ENCODE measurements around the gene ESRRB.

ESRRB gene

DNA sequence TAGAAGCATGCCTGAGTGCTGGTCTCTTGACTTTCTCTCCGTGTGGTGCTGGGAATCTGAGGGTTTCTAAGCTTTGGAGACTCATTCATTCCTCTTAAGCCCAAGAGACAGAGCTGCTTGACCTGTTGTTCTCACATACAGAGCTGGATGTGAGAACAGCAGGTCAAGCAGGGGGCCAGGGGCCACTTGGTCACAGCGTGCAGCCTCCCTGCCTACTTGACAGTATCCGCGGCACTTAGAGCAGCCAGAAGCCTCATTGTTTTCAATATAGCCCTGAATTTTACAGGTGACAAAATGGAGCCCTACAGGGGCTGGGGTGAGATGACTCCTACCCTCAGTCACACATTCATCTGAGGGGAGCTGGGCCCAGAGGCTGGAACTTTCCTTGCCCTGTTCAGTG, 88.9 kb downstream of the ESRRB start:
- TF ChIP-seq, protein P1, sequence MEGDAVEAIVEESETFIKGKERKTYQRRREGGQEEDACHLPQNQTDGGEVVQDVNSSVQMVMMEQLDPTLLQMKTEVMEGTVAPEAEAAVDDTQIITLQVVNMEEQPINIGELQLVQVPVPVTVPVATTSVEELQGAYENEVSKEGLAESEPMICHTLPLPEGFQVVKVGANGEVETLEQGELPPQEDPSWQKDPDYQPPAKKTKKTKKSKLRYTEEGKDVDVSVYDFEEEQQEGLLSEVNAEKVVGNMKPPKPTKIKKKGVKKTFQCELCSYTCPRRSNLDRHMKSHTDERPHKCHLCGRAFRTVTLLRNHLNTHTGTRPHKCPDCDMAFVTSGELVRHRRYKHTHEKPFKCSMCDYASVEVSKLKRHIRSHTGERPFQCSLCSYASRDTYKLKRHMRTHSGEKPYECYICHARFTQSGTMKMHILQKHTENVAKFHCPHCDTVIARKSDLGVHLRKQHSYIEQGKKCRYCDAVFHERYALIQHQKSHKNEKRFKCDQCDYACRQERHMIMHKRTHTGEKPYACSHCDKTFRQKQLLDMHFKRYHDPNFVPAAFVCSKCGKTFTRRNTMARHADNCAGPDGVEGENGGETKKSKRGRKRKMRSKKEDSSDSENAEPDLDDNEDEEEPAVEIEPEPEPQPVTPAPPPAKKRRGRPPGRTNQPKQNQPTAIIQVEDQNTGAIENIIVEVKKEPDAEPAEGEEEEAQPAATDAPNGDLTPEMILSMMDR (conservative IDR thresholded peaks at IDR 0.05; ENCODE audit: control insufficient read depth, insufficient read depth, low read depth, low read length): no peak

GRCh38 chr14:76465664-76466063, 89.7 kb downstream of the ESRRB start:
- TF ChIP-seq, protein P1 (conservative IDR thresholded peaks at IDR 0.05; ENCODE audit: control insufficient read depth, insufficient read depth, low read depth, low read length): no peak
- no peak overlapping the region for H3K4me3 ChIP-seq (ENCODE audit: control insufficient read depth, low read depth, low read length)
- no peak for DNase-seq (ENCODE audit: low read depth)

More for the DNA sequence above, 88.9 kb downstream of the ESRRB start:
- no peak for DNase-seq (ENCODE audit: low read depth)
- no peak overlapping the region for H3K4me3 ChIP-seq (ENCODE audit: control insufficient read depth, low read depth, low read length)

GRCh38 chr14:76467711-76468155, 91.8 kb downstream of the ESRRB start:
- H3K4me3 ChIP-seq (ENCODE audit: control insufficient read depth, low read depth, low read length): no peak overlapping the region
- DNase-seq (ENCODE audit: low read depth): no peak
- TF ChIP-seq, protein P1 (conservative IDR thresholded peaks at IDR 0.05; ENCODE audit: control insufficient read depth, insufficient read depth, low read depth, low read length): no peak

- H3K4me3 ChIP-seq (ENCODE audit: control insufficient read depth, low read depth, low read length): no peak overlapping the region
- TF ChIP-seq, protein P1 (conservative IDR thresholded peaks at IDR 0.05; ENCODE audit: control insufficient read depth, insufficient read depth, low read depth, low read length): no peak
- no peak for DNase-seq (ENCODE audit: low read depth)
Measured at GRCh38 chr14:76472199-76472723, 96.3 kb downstream of the ESRRB start.

DNA sequence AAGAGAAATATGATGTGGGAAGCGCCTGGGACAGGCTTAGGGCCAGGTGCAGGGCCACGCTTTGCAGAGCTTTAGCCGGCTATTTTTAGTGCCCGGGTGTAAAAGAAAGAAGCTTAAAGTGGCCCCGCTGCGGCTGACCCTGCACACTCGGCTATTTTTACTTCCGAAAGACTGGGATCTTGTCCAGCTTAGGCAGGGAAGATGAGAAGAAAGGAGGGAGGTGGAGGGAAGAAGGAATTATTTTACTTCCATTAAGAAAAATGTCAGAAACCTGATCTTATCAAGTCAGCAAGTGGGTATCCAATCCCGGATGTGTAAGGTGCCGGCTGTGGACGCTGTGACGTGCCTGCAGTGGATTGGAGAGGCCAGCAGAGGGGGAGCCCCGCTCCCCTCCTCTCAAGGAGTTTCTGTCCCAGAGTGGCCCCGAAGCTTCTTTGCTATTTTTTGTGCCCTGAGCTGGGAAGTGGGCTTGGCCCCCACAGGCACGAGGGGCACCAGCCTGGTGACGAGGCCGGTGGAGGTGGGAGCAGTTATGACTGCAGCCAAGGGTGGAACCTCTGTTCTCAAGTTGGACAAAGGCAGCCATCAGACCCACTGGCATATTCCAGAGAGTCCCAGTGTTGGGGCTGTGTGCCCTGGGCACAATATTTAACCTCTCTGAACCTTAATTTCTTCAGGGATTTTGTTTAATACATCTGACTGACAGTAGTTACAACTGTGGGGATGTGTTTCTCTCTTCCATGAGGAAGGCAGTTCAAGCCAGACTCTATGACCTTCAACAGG, 97.7 kb downstream of the ESRRB start:
- DNase-seq (ENCODE audit: low read depth): no peak
- TF ChIP-seq, protein P1 (conservative IDR thresholded peaks at IDR 0.05; ENCODE audit: control insufficient read depth, insufficient read depth, low read depth, low read length): no peak
- no peak overlapping the region for H3K4me3 ChIP-seq (ENCODE audit: control insufficient read depth, low read depth, low read length)

- no peak for DNase-seq (ENCODE audit: low read depth)
- TF ChIP-seq, protein P1 (conservative IDR thresholded peaks at IDR 0.05; ENCODE audit: control insufficient read depth, insufficient read depth, low read depth, low read length): no peak
- no peak overlapping the region for H3K4me3 ChIP-seq (ENCODE audit: control insufficient read depth, low read depth, low read length)
Measured at GRCh38 chr14:76480426-76480825, 104.5 kb downstream of the ESRRB start.

Measured in fibroblast of mammary gland (primary cell).